Gastroesophageal sphincter (tissue), 3 donors: ENCODE data around the gene HRNR.

ENCODE experiments used
- POLR2A ChIP-seq, 2 donors: fragments of 450-650 bp; IDR thresholded peaks; one replicate each; pipeline ENCODE4 v1.6.1; 2017; ENCODE audit warnings: antibody characterized with exemption in 2 of 2, mild to moderate bottlenecking in 2 of 2, moderate library complexity in 1 of 2
- POLR2AphosphoS5 ChIP-seq: sonication (generic); formaldehyde crosslinking; IDR thresholded peaks from one replicate; pipeline ENCODE4 v1.6.1; 2017; ENCODE audit warnings: antibody characterized with exemption
- TF ChIP-seq, protein P1 (sequence below), 4 experiments: fragments of 200-600 bp in 2 of 4; fragments of 450-650 bp in 2 of 4; sonication (generic) in 1 of 4; IDR thresholded peaks; one replicate each; pipeline ENCODE4 v1.5.1; 2017 to 2019; ENCODE audit warnings: antibody characterized with exemption in 4 of 4, mild to moderate bottlenecking in 2 of 4, moderate library complexity in 2 of 4

DNA sequence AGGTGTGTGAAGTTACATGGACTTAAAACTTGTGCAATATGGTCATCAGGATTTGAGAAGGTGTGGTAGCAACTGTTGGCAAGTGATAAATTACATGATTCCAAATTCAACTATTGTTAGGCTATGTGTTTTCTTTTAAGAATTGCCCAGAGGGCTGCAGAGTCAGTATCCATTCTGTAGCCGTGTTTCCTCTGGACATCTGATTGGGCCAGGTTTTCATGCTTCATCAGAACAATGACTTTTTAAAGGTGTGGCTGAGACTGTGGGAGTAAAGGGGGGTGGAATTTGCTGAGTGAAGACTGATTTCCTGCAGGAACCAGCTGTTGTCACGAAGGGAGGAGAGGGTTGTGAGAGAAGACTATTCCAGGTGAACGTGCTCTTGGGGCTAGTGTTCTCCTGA, 1.7 kb upstream of the HRNR start:
- TF ChIP-seq, protein P1, sequence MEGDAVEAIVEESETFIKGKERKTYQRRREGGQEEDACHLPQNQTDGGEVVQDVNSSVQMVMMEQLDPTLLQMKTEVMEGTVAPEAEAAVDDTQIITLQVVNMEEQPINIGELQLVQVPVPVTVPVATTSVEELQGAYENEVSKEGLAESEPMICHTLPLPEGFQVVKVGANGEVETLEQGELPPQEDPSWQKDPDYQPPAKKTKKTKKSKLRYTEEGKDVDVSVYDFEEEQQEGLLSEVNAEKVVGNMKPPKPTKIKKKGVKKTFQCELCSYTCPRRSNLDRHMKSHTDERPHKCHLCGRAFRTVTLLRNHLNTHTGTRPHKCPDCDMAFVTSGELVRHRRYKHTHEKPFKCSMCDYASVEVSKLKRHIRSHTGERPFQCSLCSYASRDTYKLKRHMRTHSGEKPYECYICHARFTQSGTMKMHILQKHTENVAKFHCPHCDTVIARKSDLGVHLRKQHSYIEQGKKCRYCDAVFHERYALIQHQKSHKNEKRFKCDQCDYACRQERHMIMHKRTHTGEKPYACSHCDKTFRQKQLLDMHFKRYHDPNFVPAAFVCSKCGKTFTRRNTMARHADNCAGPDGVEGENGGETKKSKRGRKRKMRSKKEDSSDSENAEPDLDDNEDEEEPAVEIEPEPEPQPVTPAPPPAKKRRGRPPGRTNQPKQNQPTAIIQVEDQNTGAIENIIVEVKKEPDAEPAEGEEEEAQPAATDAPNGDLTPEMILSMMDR (IDR thresholded peaks at IDR 0.05) = no peak
- TF ChIP-seq POLR2A (IDR thresholded peaks at IDR 0.05) (no peak), POLR2AphosphoS5 (no peak)
